MG63 (cell line): ENCODE measurements around the gene ZNF860. TPM values are rescaled to one million over a fixed set of nuclear protein-coding genes. Genes with fewer than 3 reads are reported as not detected.
"Not testable (repeated sequence)": the region's sequence is repeated elsewhere in the genome, so short reads cannot be mapped to it uniquely, and the experiment has no call there.

Source experiments
- DNase-seq: peaks from one replicate; pipeline ENCODE4 v3.0.0-alpha.2; 2020
- H3K27me3 ChIP-seq: fragments of 250-450 bp; sonication (Bioruptor Pico); 2 replicates; pipeline ENCODE4 v1.5.1; 2020; ENCODE audit warnings: mild to moderate bottlenecking, moderate library complexity
- H3K36me3 ChIP-seq: fragments of 250-450 bp; sonication (Bioruptor Pico); 2 replicates; pipeline ENCODE4 v1.5.1; 2020; ENCODE audit warnings: mild to moderate bottlenecking, moderate library complexity
- H3K4me3 ChIP-seq: fragments of 250-450 bp; sonication (Bioruptor Pico); 2 replicates; pipeline ENCODE4 v1.5.1; 2020; ENCODE audit warnings: mild to moderate bottlenecking, moderate library complexity
- H3K9me3 ChIP-seq: fragments of 250-450 bp; sonication (Bioruptor Pico); 2 replicates; pipeline ENCODE4 v1.5.1; 2020; ENCODE audit warnings: mild to moderate bottlenecking, moderate library complexity
- total RNA-seq: library from RNA; depleted of rRNA; stranded (reverse); fragments of >200 nt; shearing (Covaris generic); gene quantifications from 2 replicates; pipeline ENCODE4 v1.2.3, GENCODE V29; 2014; ENCODE audit warnings: low replicate concordance

ZNF860 gene
- total RNA-seq, 1 experiment from 2014 or later, result not detected

DNA sequence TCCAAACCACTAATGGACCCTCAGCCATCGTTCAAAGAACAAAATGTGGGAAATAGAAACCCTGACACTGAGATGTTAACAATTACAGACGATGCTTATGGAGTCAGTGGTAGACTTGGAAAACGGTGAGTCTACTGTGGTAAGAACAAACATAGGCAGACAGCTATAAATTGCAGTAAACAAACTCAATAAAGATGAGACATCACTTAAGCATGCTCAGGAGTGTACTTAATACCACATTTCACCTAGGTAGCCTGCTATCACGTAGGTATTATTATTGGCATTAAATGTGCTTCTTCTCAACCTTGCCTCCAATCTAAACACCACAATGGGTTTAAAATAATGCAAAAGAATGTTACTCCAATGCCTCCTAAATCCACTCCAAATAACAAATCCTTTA lies 3.0 kb upstream of the ZNF860 start:
- Histone ChIP-seq H3K36me3 (no peaks in the 10 kb centered on the region), H3K4me3 (no peak overlapping the region), H3K27me3 (no peaks in the 10 kb centered on the region; the same call in 1 of the 2 replicates), H3K9me3 (no peaks in the 10 kb centered on the region)
- no peak for DNase-seq

- Histone ChIP-seq H3K27me3 (no peaks in the 10 kb centered on the region; the same call in 1 of the 2 replicates), H3K36me3 (no peaks in the 10 kb centered on the region), H3K4me3 (no peak overlapping the region), H3K9me3 (no peaks in the 10 kb centered on the region)
- DNase-seq, result no peak
These were observed 2.4 kb upstream of the ZNF860 start for GRCh38 chr3:31979001-31979697.

DNA sequence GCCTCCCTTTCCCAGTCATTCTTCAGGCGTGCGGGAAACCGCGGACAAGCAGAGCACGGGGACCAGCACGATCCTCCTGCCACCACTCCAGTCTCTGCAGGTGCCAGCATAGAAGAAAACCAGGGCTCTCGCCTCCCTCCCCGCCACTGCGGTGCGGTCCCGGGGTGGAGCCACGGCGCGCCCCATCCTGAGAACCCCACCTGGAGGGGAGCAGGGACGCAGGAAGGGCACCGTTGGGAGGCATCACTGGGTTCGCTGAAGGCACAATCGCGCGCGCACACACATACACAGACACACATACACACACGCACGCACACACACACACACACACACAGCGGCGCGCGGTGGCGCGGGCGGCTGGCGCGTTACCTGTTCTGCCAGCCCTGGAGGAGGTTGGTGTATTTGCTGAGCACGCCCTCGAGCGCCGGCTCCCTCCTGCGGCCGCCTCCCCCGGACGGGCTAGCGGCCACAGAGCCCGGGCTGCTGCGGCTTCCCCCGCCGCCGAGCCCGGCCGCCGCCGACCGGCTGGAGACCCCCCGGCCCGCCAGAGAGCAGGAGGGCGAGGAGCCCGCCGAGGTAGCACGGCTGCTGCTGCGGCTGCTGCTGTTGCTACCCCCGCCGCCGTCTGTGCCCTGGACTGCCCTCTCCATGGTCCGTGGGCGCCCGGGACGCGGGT lies 882 bp upstream of the ZNF860 start:
- Histone ChIP-seq H3K9me3 (no peaks in the 10 kb centered on the region), H3K27me3 (no peaks in the 10 kb centered on the region; the same call in 1 of the 2 replicates), H3K4me3 (peak overlapping the region; percentile 60), H3K36me3 (no peaks in the 10 kb centered on the region)
- peak; percentile 44 for DNase-seq

DNA sequence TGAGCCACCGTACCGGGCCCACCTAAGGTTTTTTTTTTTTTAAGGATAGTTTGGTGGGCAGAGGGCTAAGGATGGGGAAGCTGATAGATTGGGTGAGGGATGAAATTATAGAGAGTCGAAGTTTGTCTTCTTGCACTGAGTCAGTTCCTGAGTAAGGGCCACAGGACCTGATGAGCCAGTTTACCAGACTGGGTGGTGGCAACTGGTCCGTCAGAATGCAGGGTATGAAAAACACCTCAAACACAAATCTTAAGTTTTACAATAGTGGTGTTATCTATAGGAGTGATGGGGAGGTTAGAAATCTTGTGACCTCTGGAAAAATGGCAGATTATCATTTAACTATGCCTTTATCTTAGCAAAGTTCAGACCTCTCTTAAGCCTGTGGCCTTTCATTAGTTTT lies 2.8 kb downstream of the ZNF860 start:
- no peaks in the 10 kb centered on the region; the same call in 1 of the 2 replicates for H3K27me3 ChIP-seq
- no peaks in the 10 kb centered on the region for H3K36me3 ChIP-seq
- H3K4me3 ChIP-seq, result no peak overlapping the region
- no peaks in the 10 kb centered on the region for H3K9me3 ChIP-seq
- no peak for DNase-seq

GRCh38 chr3:31985831-31986230 lies 4.3 kb downstream of the ZNF860 start:
- H3K4me3 ChIP-seq, result no peak overlapping the region
- no peak for DNase-seq
- H3K27me3 ChIP-seq, result no peaks in the 10 kb centered on the region
- H3K9me3 ChIP-seq, result no peaks in the 10 kb centered on the region
- no peaks in the 10 kb centered on the region for H3K36me3 ChIP-seq

- DNase-seq, result no peak
- Histone ChIP-seq H3K9me3 (no peaks in the 10 kb centered on the region), H3K27me3 (no peaks in the 10 kb centered on the region), H3K36me3 (no peaks in the 10 kb centered on the region), H3K4me3 (no peak overlapping the region)
These were observed 6.7 kb downstream of the ZNF860 start for GRCh38 chr3:31988271-31988670.

DNA sequence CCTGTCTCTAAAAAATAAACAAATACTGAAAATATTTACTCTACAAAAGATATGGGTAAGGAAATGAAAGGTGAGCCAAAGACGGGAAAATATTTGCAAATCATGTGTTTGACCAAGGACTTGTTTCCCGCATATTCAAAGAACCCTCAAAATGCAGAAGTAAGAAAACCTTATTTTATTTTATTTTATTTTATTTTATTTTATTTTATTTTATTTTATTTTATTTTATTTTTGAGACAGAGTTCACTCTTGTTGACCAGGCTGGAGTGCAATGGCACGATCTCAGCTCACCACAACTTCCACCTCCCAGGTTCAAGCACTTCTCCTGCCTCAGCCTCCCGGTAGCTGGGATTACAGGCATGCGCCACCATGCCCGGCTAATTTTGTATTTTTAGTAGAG lies 11.4 kb downstream of the ZNF860 start:
- not testable (repeated sequence) for H3K27me3 ChIP-seq, H3K4me3 ChIP-seq, DNase-seq, H3K36me3 ChIP-seq, H3K9me3 ChIP-seq

DNA sequence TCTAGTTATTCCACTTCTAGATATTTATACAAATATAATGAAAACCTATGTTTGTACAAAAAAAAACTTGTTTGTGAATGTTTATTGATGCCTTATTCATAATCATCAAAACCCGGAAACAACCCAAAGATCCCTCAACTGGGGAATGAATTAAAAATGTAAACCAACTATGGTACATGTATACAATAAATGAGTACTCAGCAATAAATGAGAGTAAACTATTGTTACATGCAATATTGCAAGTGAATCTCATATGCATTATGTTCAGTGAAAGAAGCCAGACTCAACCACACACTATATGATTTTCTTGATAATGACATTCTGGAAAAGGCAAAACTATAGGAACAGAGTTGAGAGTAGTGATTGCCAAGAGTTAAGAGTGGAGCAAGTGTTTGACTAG lies 12.3 kb downstream of the ZNF860 start:
- Histone ChIP-seq H3K4me3 (no peak overlapping the region), H3K9me3 (no peaks in the 10 kb centered on the region), H3K27me3 (no peaks in the 10 kb centered on the region), H3K36me3 (no peaks in the 10 kb centered on the region)
- no peak for DNase-seq

DNA sequence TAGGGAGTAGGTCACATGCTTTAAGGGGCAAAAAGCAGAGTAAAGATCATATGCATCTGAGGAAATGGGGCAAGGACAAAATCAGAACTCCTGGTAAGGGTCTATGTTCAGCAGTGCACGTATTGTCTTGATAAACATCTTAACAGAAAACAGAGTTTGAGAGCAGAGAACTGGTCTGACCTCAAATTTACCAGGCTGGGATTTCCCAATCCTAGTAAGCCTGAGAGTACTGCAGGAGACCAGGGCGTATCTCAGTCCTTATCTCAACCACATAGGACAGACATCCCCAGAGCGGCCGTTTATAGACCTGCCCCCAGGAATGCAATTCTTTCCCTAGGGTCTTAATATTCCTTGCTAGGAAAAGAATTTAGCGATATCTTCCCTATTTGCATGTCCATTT lies 13.5 kb downstream of the ZNF860 start:
- H3K9me3 ChIP-seq, DNase-seq, H3K4me3 ChIP-seq, H3K36me3 ChIP-seq, H3K27me3 ChIP-seq: not testable (repeated sequence)

DNA sequence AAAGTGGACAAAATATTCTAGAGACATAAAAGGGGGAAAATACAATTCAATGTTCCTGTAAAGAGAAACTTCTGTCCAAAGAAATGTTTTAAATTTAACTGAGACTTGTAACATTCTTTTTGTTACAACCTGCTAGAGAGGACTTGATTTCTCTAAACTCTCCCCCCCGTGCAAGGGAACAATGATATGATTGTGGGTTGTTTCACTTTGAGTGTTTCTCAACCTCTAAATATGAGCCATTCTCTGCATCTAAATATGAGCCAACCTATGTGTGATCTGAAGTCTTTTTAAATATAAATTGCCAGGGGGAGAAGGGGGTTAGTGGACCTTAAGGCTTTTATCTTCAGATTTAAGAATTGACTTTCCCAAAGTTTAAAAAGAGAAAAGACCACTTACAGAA lies 14.6 kb downstream of the ZNF860 start:
- Histone ChIP-seq H3K27me3 (no peaks in the 10 kb centered on the region), H3K36me3 (no peaks in the 10 kb centered on the region), H3K4me3 (no peak overlapping the region), H3K9me3 (no peaks in the 10 kb centered on the region)
- no peak for DNase-seq

DNA sequence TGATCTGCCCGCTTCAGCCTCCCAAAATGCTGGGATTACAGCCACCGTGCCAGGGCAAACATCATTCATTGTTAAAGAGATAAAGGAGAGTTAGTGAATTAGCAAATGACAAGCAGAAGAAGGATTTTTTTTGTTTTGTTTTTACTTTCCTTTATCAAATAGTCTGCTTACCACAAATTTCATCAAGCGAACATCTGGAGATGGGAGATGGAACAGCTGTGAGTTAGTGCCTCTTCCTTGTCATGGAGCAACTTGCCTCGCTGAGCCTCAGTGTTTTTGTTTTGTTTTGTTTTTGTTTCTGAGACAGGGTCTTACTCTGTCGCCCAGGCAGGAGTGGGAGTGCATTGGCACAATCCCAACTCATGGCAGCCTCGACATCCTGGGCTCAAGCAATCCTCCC lies 15.9 kb downstream of the ZNF860 start:
- Histone ChIP-seq H3K27me3 (no peaks in the 10 kb centered on the region), H3K4me3 (no peak overlapping the region)
- no peak for DNase-seq

DNA sequence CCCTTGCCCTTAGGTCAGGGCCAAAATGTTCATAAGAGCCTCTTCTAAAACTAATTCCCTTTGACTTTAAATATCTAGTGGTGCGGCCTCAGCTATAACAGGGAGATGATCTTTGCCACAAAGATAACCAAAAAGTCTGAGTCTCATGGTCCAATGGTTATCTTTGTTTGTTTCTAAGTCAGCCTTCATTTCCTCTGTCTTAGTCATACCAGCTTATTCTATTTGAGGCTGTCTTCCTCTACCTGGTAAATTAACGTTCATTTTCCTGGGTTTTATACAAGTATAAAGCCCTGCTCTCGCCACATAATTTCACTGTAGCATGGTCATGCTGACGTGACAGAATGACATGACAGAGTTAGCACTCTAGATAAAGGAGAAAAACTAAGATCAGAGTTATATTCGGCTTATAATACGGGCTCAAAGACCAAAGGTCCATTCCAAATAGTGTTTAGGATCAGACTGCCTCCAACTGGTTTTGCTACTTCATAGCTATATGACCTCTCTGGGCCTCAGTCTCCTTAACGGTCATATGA lies 18.4 kb downstream of the ZNF860 start:
- H3K27me3 ChIP-seq, result no peaks in the 10 kb centered on the region
- DNase-seq, result no peak
- H3K4me3 ChIP-seq, result no peak overlapping the region
- H3K36me3 ChIP-seq, result no peaks in the 10 kb centered on the region
- H3K9me3 ChIP-seq, result no peaks in the 10 kb centered on the region

More for the DNA sequence above, 15.9 kb downstream of the ZNF860 start:
- Histone ChIP-seq H3K36me3 (no peaks in the 10 kb centered on the region), H3K9me3 (no peaks in the 10 kb centered on the region)

DNA sequence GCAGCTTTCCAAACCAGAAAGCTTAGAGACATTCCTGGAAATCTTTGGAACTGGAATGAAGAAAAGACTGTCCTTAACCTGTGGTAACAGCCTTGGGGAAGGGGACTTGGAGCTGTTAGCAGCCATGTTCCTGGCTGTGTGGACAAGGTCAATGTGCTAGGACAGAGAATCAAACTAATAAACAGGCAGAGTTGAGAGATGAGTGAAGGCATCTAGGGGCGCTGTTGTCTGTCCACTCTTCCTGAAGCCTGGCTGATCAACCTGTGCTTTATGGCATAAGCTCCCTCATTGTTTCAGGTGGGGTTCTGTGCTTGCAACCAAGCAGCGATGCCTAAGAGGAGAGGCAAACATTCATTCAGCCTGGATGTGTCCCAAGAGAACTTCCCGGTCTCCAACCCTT lies 19.3 kb downstream of the ZNF860 start:
- H3K9me3 ChIP-seq, result no peaks in the 10 kb centered on the region
- no peak overlapping the region for H3K4me3 ChIP-seq
- no peaks in the 10 kb centered on the region for H3K27me3 ChIP-seq
- no peaks in the 10 kb centered on the region for H3K36me3 ChIP-seq
- no peak for DNase-seq

- H3K9me3 ChIP-seq, result no peaks in the 10 kb centered on the region
- no peaks in the 10 kb centered on the region for H3K36me3 ChIP-seq
- no peak overlapping the region for H3K4me3 ChIP-seq
- DNase-seq, result no peak
- no peaks in the 10 kb centered on the region for H3K27me3 ChIP-seq
These were observed 21.2 kb downstream of the ZNF860 start for GRCh38 chr3:32002561-32003368.

DNA sequence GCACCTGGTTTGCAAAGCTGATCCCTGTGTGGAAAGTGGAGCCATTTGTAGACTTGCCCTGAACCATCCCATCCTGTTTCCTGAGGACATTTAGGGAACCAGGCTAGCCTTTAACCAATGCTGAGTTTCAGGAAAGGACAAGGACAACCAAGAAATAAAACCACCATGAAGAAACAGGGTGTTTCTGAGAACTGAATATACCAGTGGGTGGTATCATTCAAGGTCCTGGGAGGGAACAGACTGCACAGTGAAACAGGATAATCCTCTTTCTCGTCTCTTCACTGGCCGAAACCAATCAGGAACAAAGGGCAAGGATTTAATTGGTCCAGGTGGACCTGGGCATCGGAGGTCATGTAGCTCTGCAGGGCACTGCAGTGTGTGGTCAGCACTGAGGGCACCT lies 21.8 kb downstream of the ZNF860 start:
- Histone ChIP-seq H3K9me3 (no peaks in the 10 kb centered on the region), H3K4me3 (no peak overlapping the region), H3K36me3 (no peaks in the 10 kb centered on the region), H3K27me3 (no peaks in the 10 kb centered on the region)
- no peak for DNase-seq

DNA sequence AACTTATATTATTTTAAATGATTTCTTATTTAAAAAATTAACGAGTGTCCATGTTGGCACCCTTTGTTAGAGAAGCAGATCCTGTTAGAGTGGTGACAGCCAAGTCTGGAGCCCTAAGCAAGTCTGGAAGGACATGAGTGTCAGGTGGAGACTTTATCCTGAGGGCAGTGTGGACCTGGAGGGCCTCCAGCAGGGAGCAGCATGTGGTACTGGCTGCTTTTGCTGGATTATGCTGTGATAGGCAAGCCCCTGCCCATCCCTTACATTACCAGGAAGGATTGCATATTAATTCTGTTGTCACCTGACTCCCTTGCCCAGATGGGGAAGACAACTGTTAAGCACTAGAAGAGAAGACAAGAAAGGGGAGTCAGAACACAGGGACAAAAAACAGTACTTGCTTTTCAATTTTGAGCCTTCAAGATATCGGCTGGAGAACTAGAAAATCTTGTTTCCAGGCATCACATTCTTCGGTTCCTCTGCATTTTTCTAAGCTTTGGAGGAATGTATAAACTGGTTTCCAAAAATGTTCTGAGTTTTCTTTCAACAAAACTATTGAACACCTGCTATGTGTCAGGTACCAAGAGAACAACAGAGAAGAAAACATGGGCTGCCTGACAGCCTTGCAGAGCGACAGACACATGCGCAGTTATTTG lies 22.7 kb downstream of the ZNF860 start:
- H3K4me3 ChIP-seq, result no peak overlapping the region
- no peaks in the 10 kb centered on the region for H3K36me3 ChIP-seq
- no peak for DNase-seq
- H3K27me3 ChIP-seq, result no peaks in the 10 kb centered on the region
- H3K9me3 ChIP-seq, result no peaks in the 10 kb centered on the region

- no peaks in the 10 kb centered on the region for H3K27me3 ChIP-seq
- H3K9me3 ChIP-seq, result no peaks in the 10 kb centered on the region
- DNase-seq, result no peak
- no peaks in the 10 kb centered on the region for H3K36me3 ChIP-seq
- no peak overlapping the region for H3K4me3 ChIP-seq
These were observed 27.6 kb downstream of the ZNF860 start for GRCh38 chr3:32009101-32009500.
